ENCODE results near the gene SMIM15. TPM values are rescaled to one million over a fixed set of nuclear protein-coding genes. Genes with fewer than 3 reads are reported as not detected.

SMIM15 gene
- total RNA-seq, 1 donor from 2014 or later: 60.4 TPM

- no peaks in the 10 kb centered on the region for H3K27me3 Mint-ChIP-seq
- DNase-seq (ENCODE audit: extremely low spot score, unreplicated experiment): no peak
These were observed 6.7 kb upstream of the SMIM15 start for GRCh38 chr5:61168951-61169350.

GRCh38 chr5:61167382-61167781 lies 5.1 kb upstream of the SMIM15 start:
- no peak overlapping the region for H3K27ac Mint-ChIP-seq
- H3K9me3 Mint-ChIP-seq: no peaks in the 10 kb centered on the region
- no peak for DNase-seq (ENCODE audit: extremely low spot score, unreplicated experiment)
- no peak overlapping the region for H3K4me3 Mint-ChIP-seq
- peaks cover 12% of the 10 kb centered on the region for H3K4me1 Mint-ChIP-seq (ENCODE audit: unreplicated experiment)
- no peaks in the 10 kb centered on the region for H3K27me3 Mint-ChIP-seq
- TF ChIP-seq CTCF (conservative IDR thresholded peaks at IDR 0.05): peak; percentile 50
- H3K36me3 Mint-ChIP-seq: peaks cover 5% of the 10 kb centered on the region

More at GRCh38 chr5:61168951-61169350, 6.7 kb upstream of the SMIM15 start:
- Mint-ChIP-seq H3K4me1 (ENCODE audit: unreplicated experiment) (peaks cover 8% of the 10 kb centered on the region), H3K36me3 (peaks cover 5% of the 10 kb centered on the region), H3K9me3 (no peaks in the 10 kb centered on the region), H3K27ac (no peak overlapping the region), H3K4me3 (no peak overlapping the region)
- no peak for TF ChIP-seq CTCF (conservative IDR thresholded peaks at IDR 0.05)

- Mint-ChIP-seq H3K4me3 (peak overlapping the region; percentile 98), H3K4me1 (ENCODE audit: unreplicated experiment) (peaks cover 31% of the 10 kb centered on the region), H3K9me3 (no peaks in the 10 kb centered on the region), H3K27me3 (no peaks in the 10 kb centered on the region), H3K36me3 (peaks cover 28% of the 10 kb centered on the region), H3K27ac (peak overlapping the region; percentile 97)
- TF ChIP-seq CTCF (conservative IDR thresholded peaks at IDR 0.05): no peak
- DNase-seq (ENCODE audit: extremely low spot score, unreplicated experiment): no peak
These were observed 1.6 kb upstream of the SMIM15 start for GRCh38 chr5:61163905-61164304.

GRCh38 chr5:61162832-61163567 lies 732 bp upstream of the SMIM15 start:
- DNase-seq (ENCODE audit: extremely low spot score, unreplicated experiment): no peak
- peaks cover 31% of the 10 kb centered on the region for H3K4me1 Mint-ChIP-seq (ENCODE audit: unreplicated experiment)

GRCh38 chr5:61160497-61160896 lies 1.8 kb downstream of the SMIM15 start:
- Mint-ChIP-seq H3K4me3 (peak overlapping the region; percentile 98), H3K27me3 (no peaks in the 10 kb centered on the region), H3K36me3 (peaks cover 39% of the 10 kb centered on the region), H3K27ac (peak overlapping the region; percentile 34), H3K9me3 (no peaks in the 10 kb centered on the region), H3K4me1 (ENCODE audit: unreplicated experiment) (peaks cover 27% of the 10 kb centered on the region)
- no peak for DNase-seq (ENCODE audit: extremely low spot score, unreplicated experiment)
- TF ChIP-seq CTCF (conservative IDR thresholded peaks at IDR 0.05): no peak

More at GRCh38 chr5:61162832-61163567, 732 bp upstream of the SMIM15 start:
- Mint-ChIP-seq H3K4me3 (peak overlapping the region; percentile 98), H3K27me3 (no peaks in the 10 kb centered on the region), H3K9me3 (no peaks in the 10 kb centered on the region), H3K36me3 (peaks cover 33% of the 10 kb centered on the region), H3K27ac (peak overlapping the region; percentile 97)
- no peak for TF ChIP-seq CTCF (conservative IDR thresholded peaks at IDR 0.05)

Measured in type B pancreatic cell (in vitro differentiated cells).